Thyroid gland (tissue), 4 donors: ENCODE results near the gene RTN4IP1.

Experiments
- POLR2A ChIP-seq, 2 donors: fragments of 450-650 bp; IDR thresholded peaks; one replicate each; pipeline ENCODE4 v1.6.1; 2017; ENCODE audit warnings: antibody characterized with exemption in 2 of 2, mild to moderate bottlenecking in 2 of 2, moderate library complexity in 1 of 2
- TF ChIP-seq, protein P1 (sequence below), 6 experiments: fragments of 200-600 bp in 3 of 6; fragments of 450-650 bp in 3 of 6; sonication (generic) in 3 of 6; IDR thresholded peaks; one replicate each; pipeline ENCODE4 v1.5.1; 2016 to 2019; ENCODE audit warnings: antibody characterized with exemption in 6 of 6, mild to moderate bottlenecking in 2 of 6, inconsistent platforms in 1 of 6, moderate library complexity in 1 of 6

DNA sequence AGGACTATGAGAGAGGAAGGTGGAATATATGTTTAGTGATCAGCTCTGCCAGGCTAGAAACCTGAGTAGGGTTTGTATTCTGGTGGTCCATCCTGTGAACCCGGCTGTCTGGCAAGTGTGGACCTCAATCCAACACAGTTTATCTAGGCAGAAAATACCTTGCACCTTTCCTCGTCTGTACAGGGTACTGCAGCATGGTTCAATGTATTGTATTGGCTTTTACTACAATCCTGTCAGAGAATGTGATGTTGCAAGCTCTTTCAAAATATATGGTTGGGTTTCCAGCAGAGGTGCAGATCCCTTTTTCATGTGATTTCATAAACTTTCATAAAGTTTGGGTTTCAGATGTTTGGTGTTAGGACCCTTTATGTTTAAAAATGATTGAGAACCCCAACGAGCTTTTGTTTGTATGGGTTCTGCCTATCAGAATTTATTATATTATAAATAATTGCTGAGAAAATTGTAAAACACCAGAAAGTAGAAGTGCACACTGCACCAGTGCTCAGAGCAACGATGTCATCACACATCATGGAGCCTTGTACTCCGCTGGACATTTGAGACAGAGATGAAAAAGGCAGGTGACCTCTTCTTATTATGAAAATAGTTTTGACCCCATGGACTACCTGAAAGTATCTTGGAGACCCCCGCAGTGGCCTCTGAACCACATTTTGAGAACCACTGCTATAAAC, 106.6 kb downstream of the RTN4IP1 start:
- TF ChIP-seq, protein P1, sequence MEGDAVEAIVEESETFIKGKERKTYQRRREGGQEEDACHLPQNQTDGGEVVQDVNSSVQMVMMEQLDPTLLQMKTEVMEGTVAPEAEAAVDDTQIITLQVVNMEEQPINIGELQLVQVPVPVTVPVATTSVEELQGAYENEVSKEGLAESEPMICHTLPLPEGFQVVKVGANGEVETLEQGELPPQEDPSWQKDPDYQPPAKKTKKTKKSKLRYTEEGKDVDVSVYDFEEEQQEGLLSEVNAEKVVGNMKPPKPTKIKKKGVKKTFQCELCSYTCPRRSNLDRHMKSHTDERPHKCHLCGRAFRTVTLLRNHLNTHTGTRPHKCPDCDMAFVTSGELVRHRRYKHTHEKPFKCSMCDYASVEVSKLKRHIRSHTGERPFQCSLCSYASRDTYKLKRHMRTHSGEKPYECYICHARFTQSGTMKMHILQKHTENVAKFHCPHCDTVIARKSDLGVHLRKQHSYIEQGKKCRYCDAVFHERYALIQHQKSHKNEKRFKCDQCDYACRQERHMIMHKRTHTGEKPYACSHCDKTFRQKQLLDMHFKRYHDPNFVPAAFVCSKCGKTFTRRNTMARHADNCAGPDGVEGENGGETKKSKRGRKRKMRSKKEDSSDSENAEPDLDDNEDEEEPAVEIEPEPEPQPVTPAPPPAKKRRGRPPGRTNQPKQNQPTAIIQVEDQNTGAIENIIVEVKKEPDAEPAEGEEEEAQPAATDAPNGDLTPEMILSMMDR (IDR thresholded peaks at IDR 0.05) = no peak
- TF ChIP-seq POLR2A (IDR thresholded peaks at IDR 0.05) = no peak
